Cerebellar cortex (tissue), 1 donor: ENCODE results near the gene GARIN5B.

Experiments
- DNase-seq: peaks from one replicate; pipeline ENCODE4 v3.0.0-alpha.2; 2015; ENCODE audit warnings: low spot score

Gene GARIN5B

DNA sequence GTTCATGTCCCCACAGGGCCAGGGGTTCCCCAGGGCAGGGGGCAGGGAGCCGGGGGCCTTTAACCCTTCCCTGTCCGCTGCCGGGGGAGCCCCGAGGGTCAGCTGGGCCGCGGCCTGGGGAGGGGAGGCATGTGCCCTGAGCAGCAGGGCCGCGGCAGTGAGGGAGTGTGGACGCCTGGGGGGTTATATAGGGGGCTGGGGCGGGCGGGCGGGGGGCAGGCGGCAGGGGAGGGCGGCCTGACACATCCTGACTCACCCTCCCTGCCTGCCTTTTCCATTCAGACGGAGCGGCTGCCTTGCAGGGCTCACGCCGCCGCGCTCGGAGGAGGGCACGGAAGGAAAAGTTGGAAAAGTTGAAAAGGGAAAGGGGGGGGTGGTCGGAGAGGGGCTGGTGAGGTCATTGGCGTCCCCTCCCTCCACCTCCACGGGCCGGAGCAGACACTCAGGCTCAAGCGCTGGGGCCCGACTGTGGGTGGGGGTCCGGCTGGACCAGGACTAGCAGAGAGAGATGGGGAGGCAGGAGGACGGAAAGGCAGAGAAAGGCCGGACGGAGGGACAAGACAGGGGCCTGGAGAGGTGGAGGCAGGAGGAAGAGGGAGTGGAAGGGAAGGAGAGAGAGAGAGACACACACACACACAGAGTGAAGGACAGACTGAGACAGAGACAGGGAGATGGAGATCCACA lies 7.4 kb upstream of the GARIN5B start, which contains the start of gene IL11:
TSS of gene IL11 (minus strand) at position 159 of the 684 bp plus-strand sequence. CDS start at position 6, 153 bp downstream.
- DNase-seq, result no peak

DNA sequence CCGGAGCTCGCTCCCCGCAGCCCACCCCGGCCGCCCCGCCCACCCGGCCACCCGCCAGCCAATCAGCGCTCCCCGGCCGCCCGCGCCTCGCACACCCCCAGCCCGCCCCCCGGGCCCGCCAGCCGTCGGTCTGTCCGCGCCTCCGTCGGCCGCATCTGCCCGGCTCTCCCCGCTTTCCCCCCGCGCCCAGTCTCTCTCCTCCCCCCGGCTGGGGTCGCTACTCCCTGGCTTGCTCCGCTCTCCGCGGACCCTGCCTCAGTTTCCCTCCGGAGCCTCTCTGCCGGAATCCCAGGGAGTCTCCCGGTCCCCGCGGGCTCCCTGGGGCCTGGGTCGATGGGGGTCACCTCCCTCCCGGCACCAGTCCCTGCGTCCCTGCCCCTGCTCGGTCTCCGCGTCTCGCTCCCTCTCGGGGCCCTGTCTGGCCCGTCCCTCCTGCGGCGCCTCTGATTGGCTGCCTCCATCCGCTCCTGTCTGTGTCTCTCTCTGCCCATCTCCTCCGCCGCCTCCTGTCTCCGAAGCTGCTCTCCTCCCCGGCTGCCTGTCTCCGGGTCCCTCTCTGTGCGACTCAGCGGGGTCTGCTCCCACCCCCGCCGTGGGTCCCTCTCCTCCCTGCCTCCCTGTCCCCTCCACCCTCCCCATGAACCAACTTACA lies 6.7 kb upstream of the GARIN5B start:
- peak; percentile 63 for DNase-seq

- no peak for DNase-seq
Observed at GRCh38 chr19:55368701-55369563, 5.9 kb upstream of the GARIN5B start.

- DNase-seq, result no peak
Observed at GRCh38 chr19:55368106-55368505, 5.0 kb upstream of the GARIN5B start.

DNA sequence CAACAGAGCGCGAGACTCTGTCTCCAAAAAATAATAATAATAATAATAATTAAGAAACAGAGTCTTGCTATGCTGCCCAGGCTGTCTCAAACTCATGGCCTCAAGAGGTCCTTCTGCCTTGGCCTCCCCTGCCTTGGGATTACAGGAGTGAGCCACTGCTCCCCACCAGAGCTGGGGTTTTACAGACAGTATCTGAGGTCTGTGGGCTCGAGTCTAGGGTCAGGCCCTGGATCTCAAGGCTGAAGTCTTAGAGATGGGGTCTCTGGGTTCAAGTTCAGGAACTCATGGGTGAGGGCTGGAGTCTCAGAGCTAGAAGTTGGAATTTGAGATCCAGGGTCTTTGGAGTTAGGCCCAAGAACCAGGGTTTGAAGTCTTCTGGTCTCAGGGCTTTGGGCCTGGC lies 3.7 kb upstream of the GARIN5B start:
- DNase-seq, result no peak

DNA sequence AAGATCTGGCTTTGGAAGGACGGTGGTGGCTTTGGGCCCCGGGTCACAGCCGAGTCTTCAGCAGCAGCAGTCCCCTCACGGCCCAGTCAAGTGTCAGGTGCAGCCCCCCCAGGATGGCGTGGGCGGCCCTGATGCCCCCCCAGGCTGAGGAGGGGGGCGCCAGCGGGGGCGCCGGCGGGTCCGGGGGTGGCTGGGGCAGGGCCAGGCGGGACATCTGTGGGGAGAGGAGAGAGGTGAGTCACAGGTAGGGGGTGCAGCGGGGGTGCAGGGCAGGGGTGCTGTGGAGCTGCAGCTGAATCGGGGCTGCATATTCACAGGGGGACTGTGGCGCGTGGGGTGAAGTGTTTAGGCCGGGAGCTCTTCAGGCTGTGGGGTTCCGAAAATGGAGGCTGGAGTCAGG lies 2.9 kb upstream of the GARIN5B start:
- DNase-seq, result no peak

DNA sequence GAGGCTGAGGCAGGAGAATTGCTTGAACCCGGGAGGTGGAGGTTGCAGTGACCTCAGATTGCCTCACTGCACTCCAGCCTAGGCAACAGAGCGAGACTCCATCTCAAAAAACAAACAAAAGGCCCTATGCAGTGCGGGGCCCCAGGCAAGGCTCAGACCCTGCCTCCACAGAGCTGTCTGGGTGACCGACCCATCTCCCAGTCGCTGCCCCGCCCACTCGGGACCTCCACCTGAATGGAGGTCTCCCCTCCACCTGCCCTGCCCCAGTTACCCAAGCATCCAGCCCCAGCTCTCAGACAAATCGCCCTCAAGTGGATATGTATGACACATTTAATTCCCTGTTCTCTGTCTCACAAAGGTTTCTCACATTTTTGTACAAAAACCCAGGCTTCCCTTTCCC lies 2.2 kb upstream of the GARIN5B start:
- DNase-seq, result no peak

DNA sequence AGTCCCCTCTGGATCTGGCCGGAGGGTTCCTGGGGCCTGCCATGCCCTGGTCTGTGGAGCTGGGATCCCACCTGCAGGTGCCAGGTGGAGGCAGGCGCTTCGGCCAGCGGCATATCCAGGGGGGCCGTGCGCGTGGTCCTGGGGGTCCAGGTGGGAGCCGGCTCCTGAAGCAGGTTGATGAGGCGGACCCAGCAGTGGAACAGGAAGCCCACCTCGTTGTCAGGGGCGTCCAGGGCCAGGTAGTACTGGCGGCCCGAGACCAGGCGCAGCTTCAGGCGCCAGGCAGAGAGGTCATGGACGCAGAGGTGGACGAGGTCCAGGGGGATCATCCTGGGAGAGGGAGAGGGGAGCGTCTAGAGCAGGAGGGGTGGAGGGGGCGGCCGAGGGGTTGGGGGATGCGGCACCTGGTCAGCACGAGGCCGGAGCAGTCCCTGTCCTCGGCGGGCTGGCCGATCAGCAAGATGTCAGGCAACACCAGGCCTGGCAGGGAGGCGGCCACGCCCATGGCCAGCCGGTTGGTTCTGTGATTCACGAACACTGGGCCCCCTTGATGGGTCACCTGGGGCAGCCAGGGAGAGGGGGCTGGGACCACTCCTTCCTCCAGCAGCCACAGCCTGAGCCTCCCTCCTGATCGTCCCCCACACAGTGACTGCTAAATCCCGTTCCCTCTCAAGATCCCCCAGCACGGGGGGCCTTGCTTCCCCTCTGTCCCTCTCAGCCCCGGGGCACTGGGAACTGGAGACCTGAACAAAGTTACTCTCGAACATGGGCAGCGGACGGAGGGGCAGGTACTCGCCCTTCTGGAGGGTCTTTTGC lies 678 bp downstream of the GARIN5B start:
- DNase-seq, result no peak

DNA sequence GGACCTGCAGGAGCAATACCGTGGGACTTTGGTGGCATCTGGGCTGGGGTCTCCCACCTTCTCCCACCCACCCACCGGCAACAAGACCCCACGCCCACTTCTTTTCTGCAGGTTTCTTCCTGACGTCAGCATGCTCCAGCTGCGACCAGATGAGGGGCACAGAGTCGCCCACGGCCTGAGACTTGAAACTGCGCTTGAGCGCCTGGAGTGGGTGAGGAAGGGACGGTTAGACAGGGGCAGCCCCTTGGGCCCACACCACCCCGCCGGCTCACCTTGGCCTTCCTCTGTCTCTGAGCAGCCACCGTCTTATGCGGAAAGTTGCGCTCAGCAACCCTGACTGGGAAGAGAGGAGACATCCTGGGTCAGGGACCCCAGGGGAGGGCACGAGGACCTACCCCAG lies 2.2 kb downstream of the GARIN5B start:
- no peak for DNase-seq

DNA sequence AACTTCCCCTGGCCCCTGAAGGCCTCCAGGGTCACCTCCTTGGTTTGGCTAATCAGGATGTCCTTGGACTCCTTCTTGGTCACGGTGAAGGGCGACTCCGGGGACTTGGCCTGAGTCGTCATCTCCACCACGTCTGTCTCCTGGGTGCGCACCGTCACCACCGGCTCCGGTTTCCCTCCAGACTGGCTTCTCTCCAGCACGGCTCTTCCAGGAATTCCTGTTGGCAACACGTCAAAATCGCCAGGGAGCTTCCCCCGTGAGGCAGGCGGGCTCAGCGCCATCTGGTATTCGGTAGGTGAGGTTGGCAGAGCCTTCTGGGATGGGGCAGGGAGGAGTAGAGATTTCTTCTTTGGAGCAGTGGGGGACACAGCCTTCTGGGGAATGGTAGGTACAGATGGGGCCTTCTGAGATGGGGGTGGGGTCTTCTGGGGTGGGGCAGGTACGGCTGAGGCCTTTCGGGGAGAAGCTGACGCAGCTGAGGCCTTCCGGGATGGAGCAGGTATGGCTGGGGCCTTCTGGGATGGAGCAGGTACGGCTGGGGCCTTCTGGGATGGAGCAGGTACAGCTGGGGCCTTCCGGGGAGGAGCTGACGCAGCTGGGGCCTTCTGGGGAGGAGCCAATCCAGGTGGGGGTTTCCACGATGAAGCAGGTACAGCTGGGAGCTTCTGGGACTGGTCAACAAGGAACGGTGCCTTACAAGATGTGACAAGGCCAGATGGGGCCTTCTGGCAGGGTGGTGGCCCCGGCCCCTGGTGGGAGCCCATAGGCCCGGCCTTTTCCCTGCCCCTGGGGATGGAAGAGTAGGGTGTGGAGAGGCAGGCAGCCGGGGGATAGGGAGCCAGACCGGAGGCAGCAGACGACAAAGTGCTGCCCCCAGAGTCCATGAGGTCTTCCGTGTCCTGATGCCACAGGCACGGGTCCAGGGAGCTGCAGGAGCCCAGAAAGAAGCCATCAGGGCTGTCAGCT lies 3.8 kb downstream of the GARIN5B start:
- DNase-seq, result no peak

- DNase-seq, result no peak
Observed at GRCh38 chr19:55358493-55358892, 4.6 kb downstream of the GARIN5B start.

GRCh38 chr19:55355213-55355821 lies 7.7 kb downstream of the GARIN5B start:
- peak; percentile 33 for DNase-seq

DNA sequence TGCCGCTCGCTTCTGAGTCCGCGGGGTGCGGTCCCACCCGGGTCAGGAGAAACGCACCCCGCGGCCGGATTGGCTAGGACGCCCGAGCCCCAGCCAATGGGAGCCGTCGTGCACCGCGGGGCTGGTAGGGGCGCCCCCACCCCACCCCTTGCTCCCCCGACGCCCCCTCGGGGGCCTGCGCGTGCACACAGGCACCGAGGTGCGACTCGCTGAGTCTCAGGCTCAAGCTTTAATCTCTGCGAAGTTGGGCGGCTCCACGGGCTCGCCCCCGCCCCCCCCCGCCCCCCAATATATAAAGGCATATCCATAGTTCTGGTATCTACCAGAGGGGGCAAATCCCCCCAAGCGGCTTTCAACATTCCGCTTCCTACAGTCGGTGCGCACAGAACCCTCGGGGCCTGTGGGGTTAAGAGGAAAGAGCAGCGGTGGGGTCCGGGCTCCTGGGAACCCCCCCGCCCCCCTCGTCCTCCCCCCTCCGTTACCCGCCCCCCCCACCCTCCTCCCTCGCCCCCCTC lies 8.3 kb downstream of the GARIN5B start, which contains the start of gene COX6B2:
TSS of gene COX6B2 (minus strand) at position 22 of the 515 bp plus-strand sequence. CDS start 198 bp downstream, outside the sequence.
- no peak for DNase-seq

DNA sequence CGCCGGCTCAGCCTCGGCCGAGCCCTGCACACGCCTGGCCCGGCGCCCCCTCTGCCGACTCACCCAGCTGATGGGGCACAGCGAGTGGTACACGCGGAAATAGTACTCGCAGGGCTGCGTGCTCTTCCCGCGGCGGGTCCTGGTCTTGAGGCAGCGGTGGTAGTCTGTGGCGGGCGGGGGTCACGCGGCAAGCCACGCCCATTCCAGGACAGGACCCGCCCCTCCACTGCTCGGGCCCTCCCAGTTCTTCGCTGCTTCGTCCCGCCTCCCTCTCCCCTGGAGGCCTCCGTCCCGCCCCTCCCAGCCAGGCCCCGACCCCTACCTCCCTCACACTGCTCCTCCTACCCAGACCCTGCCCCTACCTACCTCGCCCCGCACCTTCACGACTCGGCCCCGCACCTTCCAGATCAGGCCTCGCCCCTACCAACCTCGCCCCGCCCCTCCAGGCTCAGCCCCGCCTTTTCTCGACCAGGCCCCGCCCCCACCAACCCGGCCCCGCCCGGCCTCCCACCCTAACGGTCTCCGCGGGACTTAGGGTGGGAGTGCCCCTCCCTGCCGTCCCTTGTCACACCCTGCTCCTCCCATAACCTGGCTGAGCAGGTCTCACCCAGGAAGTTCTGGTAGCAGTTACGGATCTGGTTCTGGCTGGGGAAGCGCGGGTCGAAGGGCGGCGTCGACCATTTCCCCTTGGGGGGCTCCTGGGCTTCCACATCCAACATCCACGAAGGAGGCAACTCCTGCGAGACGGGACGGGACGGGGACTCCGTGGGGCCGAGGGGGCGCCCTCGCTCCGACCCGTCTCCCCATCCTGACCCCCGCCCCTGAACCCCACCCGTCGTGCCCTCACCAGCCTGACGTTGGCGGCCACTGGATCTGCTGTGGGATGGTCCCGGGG lies 9.0 kb downstream of the GARIN5B start:
- peak; percentile 49 for DNase-seq

- no peak for DNase-seq
Observed at GRCh38 chr19:55353356-55353802, 9.7 kb downstream of the GARIN5B start.

DNA sequence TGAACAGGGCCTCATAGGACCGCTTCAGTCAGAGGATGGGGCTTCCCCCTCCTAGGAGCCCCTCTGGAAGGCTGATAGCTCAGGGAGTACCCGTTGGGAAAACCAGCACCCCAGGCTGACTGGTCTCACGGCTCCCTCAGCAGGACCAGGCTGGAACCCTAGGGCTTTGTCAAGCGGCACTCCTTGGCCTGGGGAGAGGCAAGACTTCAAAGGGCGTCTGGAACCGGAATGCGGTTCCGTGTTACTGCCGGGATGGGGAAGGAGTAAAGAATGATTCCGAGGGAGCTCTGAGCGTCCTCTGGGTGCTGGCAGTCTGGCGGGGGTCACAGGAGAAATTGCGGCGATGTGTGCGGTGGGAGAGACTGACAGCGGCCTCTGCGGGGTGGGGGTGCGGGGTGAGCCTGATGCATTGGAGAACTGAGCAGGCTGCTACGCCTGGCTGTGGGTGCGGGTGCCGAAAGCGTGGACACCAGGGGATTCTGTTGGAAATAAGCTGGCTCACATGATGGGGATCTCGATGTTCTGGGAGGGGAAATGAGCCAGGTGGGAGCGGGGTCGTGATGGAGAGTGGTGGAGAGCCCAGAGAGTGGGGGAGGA lies 10.4 kb downstream of the GARIN5B start:
- no peak for DNase-seq

DNA sequence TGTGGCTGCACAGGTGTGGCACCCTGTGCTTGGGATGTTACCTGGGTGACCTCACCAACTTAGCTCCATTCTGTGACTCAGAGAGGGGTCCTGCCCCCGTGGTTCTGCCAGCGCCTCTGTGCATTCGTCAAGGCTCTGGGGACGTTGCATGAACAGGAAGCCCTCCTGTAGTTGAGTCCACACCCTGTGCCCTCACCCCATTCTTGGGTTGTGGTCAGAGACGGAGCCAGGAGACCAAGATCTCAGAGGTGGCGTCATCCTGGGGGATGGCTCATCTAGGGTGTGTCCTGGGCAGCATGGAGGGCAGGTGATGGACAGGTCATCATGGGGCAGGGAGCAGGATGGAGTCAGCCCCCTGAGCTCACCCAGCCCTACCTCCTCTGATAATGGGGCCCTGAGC lies 11.0 kb downstream of the GARIN5B start:
- no peak for DNase-seq

DNA sequence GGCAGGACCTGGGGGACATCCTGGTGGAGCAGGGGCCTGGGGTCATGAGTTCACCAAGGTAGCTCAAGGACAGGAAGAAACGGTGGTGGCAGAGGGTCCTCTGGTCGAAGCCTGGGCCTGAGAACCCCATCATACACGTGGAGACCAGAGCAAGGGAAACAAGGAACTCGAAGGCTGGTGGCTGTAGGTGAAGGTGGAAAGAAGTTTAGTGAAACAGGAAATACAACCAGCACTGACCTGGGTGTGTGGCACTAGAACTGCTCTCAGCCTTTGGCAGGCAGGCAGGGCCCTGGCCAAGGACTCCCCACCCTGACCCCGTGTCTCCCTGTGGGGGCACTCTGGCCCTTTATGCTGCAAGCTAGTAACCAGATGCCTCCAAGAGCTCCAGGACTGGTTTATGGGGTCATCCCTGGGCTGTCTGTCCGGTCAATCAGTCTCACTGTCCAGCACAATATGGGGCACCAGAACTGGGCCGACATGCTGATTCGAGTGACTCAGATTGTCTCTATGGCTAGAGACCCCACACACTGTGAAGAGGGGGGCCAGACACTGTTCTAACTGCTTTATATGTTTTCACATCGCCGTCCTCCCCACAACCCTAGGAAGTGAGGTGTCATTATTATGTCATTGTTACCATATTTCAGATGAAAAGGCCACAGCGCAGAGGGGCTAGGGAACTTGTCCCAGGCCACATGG lies 12.3 kb downstream of the GARIN5B start:
- no peak for DNase-seq
